HG02610 (cell line): ENCODE results near the gene NPTXR.

Experiments
- ATAC-seq: cut with Tn5 transposase; IDR thresholded peaks from one replicate; pipeline ENCODE4 v1.9.1; 2021; ENCODE audit warnings: mild to moderate bottlenecking, moderate library complexity; ENCODE audit not compliant: unreplicated experiment

Gene NPTXR

DNA sequence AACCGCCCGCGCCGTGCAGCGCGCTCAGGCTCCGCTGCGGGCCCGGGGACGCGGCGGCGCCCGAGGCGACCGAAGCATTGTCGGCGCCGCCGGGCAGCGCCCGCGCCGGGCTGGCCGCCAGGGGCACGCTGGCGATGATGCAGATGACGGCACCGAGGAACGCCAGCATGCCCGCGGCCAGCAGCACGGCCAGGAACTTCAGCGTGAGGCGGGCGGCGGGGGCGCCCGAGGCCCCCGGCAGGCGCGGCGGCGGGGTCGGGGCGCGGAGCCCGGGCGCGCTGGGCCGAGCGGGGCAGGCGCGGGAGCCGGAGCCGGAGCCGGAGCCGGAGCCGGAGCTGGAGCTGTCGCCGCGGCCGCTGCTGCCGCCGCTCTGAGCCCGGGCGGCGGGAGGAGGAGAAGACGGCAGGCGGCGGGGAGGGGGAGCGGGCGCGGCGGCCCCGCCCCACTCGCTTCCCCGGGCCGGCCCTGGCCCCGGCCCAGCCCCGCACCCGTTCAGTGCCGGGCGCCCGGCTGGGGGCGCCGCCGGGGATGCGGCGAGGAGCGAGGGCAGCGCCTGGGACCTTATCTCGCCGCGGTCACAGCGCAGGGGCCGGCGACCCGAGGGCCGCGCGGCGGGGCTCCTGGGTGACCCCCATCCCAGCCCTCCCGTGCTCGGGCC, at the start of gene NPTXR:
NPTXR (minus strand) TSS at position 372 of the 658 bp plus-strand sequence.
- no peak for ATAC-seq

GRCh38 chr22:38891256-38891655, 47.4 kb upstream of the NPTXR start:
- no peak for ATAC-seq

DNA sequence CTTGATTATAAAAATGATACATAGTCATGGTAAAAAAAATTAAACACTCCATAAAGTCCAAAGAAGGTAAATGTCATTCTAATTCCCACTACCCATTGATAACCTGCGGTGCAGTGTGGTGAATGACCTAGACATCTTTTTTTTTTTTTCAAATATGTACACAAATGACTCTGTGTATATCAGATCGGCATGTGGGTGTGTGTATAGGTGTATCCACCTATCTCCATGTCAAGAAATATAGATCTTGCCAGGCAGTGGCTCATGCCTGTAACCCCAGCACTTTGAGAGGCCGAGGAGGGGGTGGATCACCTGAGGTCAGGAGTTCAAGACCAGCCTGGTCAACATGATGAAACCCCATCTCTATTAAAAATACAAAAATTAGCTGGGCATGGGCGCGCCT, 46.5 kb upstream of the NPTXR start:
- no peak for ATAC-seq

- ATAC-seq, result no peak
Observed at GRCh38 chr22:38886333-38886732, 42.5 kb upstream of the NPTXR start.

GRCh38 chr22:38882972-38883622, 39.3 kb upstream of the NPTXR start:
- ATAC-seq, result no peak

DNA sequence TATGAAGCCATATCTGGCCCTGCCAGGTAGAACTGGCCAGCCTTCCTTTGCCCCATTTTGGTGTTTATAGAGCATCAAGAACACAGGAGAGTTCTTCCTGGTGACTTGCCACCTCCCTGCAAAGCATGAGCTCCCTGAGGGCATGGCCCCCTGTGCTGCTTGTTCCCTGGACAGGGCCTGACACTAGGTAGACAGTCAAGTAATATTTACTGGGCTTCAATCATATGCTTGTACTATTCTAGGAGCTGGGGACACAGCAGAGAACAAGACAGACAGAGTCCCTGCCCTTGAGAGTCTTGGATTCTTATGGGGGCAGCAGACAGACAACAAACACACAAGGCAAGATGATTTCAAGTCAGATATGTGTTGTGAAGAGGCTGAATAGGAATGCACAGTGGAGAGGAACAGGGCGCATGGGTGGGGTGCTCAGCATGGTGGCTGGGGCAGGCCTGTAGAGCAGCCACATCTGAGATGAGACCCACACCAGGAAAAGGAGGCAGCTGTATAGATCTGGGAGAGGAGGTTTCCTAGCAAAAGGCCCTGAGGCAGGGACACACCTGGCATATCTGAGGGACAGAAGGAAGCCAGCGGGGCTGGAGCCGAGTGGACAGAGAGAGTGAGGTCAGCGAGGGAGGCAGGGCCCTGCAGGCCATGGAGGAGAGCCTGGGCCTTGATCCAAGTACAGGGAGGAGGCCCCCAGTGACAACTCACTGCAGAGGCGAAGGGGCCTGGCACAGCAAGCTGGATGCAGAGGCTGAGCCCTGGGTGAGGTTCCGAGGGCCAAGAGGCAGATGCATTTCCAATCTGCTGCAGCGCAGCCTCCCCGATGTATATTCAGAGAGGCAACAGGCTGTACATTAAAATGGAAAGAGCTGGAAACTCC, 38.4 kb upstream of the NPTXR start:
- ATAC-seq, result no peak

DNA sequence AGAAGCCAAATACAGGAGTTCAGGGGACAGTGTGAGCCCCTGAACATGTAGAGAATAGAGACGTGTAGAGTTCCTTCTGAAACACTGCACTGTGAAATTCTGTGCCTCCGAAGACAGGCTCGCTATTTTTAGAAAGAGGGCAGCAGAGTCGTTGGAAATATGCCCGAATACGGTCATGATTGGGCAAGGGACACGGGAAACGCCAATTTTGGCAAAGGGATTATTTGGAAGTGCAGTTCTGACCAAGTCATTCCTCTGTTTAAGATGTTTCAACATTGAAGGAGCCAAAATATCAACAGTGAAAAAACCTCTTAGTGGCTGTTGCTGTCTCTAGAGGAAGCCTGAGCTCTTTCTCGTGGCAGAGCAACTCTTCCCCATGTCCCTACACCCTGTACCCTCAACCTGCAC, 37.6 kb upstream of the NPTXR start:
- ATAC-seq, result no peak

DNA sequence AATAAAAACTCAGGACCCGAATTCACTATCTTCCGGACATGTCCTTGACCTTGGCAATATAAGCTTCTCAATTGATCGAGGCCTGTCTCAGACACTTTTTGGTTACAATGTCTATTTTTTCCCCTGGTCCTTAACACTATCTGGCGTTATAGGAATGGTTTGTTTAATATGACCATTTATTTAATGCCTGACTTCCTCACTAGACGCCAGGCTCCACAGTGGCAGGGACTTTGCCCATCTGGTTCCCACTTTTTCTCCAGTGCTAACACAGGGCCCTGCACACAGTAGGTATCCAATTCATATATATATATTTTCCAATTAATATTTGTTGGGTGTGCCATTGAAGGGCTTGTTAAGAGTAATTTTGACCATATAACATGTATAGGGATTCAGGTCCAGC, 36.1 kb upstream of the NPTXR start:
- no peak for ATAC-seq

DNA sequence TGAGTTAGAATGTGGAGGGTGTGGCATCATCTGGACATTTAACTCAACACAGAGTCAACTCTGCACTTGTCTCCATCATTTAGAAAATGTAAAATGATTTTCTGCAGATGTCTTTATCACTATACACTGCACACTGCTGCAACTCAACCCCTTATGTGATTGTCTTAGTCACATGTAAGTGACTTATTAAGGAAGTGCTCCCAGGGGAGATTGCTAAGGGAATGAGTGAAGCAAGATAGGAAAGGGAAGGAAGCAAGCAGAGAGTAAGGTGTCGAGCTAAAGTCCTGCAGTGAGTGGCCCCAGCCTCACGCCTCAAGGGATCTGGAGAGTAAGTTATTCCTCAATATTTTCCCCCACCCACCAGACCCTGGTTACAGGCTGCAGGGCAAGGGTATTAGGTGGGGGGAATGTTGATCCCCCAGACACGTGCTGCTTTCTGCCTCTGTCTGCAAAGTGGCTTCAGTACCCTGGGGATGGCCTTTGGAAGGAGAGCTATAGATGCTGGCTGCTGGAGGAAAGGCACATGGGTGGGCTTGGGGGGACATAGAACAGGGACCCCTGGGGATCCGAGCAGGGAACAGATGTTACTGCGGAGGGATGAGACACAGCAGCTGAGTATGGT, 35.4 kb upstream of the NPTXR start:
- ATAC-seq, result no peak

DNA sequence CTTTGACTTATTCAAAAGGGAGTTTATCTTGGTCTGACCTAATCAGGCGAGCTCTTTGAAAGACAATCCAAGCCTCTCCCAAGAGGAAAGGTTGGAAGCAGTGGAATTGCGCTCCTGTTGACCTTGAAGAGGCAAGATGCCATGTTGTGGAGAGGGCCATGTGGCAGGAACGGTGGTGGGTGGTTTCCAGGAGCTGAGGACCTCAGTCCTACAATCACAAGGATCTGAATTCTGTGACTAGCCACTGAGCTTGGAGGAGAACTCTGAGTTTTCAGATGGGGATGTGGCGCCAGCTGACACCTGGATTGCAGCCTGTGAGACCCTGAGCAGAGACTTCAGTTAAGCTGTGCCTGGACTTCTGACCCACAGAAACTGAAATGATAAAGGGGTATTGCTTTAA, 34.2 kb upstream of the NPTXR start:
- ATAC-seq, result no peak

DNA sequence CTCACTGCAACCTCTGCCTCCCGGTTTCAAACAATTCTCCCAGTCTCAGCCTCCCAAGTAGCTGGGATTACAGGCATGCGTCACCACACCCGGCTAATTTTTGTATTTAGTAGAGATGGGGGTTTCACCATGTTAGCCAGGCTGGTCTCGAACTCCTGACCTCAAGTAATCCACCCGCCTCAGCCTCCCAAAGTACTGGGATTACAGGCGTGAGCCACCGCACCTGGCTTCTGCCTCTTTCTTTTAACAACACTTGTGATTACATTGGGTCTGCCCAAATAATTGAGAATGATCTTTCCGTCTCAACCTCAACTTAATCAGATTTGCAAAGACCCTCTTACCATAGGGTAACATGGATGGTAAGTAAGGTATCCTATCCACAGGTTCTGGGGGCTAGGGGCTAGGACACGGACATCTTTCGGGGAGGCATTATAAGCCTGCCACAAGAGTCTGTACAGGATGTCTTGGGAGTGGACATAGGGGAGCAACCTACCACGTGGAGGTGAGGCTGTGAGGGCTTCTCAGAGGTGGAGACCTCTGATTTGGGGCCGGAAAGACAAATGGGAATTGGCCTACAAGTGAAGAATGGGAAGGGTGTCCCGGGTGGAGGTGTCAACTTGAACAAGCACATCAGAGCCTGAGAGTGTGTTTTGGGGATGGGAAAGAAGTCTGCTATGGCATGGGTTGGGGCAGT, 30.8 kb upstream of the NPTXR start:
- no peak for ATAC-seq

- ATAC-seq, result no peak
Observed at GRCh38 chr22:38873469-38874411, 29.9 kb upstream of the NPTXR start.

- no peak for ATAC-seq
Observed at GRCh38 chr22:38872831-38873248, 29.0 kb upstream of the NPTXR start.

DNA sequence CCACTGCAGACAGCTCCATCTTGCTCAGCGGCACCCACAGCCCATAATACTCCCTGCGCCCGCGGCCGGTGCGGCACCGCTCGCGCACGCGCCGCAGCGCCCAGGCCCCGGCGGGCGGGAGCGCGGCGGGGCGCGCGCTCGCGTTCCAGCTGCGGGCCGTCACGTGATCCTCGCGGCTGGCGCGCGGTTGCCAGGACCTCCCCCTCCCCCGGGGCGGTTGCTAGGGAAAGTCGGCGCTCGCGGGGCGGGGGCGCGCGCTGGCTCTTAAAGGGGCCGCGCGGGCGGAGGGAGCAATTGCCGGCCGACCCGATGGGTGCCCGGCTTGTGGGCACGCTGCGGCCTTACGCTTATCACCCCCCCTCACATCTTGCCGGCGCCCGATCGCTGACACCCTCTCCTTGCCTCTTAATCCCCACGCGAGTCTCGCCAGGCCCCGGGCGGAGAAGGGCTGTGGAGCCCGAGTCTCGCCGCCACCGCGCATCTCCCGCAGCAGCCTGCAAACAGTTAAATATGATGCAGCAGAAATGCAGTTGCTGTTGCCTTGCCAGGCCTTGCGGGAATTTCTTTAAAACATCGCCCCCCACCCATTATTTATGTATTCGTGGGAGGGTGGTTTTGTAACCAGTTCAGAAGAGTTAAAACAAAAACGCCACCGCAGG, 28.5 kb upstream of the NPTXR start, which contains the start of gene CBX6:
CBX6 (minus strand) TSS at position 45 of the 659 bp plus-strand sequence; CDS start at position 19, 26 bp downstream.
- ATAC-seq, result peak; percentile 58

GRCh38 chr22:38871360-38872171, 27.7 kb upstream of the NPTXR start:
- peak; percentile 13 for ATAC-seq

DNA sequence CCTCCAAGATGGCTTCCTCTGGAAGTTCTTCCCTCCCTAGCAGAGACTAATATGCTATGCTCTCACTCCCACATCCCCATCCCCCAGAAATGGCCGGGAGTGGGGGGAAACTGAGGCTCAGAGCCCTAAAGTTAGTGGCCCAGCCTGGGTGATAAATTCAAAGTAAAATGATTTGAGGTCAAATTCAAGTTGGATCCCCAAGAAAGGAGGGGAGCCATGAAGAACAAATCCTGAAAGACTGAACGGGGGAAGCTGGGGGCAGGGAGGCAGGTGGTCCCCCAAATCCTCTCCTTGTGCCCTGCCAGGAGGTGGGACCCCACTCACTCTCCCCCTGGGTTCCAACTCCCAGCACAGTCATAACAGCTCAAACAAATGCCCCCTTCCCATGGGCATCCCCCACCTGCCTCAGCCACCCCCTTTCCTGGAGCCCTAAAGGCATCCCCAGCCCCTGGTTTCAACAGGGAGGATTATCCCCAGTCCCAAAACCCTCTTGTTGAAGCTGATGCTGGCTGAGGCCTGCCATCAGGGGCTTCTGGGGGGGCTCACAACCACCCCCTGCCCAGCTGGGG, 27.0 kb upstream of the NPTXR start:
- no peak for ATAC-seq

- ATAC-seq, result no peak
Observed at GRCh38 chr22:38870312-38870741, 26.5 kb upstream of the NPTXR start.

- ATAC-seq, result no peak
Observed at GRCh38 chr22:38869663-38870062, 25.8 kb upstream of the NPTXR start.
